C1 segment of cervical spinal cord (tissue), 14 donors: ENCODE data around the gene ABCC1.
"Not testable (repeated sequence)": the region's sequence is repeated elsewhere in the genome, so short reads cannot be mapped to it uniquely, and the experiment has no call there.

Source experiments
- DNase-seq, 14 donors: peaks; one replicate each; lab custom pipeline; 2025; lab: John Stamatoyannopoulos, UW

Gene ABCC1

DNA sequence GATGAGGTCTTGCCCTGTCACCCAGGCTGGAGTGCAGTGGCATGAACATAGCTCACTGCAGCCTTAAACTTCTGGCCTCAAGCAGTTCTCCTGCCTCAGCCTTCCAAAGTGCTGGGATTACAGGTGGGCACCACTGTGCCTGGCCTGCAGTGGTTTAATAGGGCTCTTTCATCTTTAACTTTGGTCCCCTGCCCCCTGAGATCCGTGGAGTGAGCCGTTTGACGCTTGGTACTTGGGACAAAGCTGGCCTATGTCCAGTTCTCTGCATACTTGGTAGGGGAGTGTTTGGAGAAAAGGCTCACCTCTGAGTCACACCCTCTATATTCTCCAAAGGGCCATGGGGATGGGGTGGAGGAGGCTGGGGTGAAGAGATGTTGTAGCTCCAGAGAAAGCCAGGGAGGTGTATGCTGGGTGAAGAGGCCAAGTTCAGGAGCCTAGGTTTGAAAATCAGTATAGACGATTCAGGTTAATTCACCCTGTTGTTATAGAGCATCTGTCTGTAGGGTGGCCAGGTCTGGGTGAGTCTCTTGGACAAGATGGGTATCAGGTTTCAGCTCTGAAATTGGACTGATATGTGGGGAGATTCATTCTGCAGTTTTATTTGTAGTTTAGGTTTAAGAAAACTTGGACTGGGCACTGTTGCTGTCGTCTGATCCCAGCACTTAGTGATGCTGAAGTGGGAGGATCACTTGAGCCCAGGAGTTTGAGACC, 17.6 kb downstream of the ABCC1 start:
- DNase-seq: no peak

DNA sequence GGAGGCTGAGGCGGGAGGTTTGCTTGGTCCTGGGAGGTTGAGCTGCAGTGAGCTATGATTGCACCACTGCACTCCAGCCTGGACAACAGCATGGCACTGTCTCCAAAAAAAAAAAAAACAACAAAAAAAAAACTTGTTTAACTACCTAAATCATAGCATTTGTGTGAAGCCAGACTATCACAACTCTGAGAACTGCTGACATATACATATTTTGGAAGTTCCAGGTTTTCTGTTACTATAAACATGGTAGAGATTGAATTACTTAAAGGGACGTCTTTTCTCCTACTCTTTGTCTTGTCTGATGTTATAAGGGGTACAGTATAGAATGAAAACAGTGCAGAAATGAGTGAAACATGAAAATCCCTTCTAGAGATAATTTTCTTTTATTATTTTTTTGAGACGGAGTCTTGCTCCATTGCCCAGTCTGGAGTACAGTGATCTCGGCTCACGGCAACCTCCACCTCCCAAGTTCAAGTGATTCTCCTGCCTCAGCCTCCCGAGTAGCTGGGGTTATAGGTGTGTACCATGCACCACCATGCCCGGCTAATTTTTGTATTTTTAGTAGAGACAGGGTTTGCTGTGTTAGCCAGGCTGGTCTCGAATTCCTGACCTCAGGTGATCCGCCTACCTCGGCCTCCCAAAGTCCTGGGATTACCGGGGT, 18.4 kb downstream of the ABCC1 start:
- DNase-seq: no peak

DNA sequence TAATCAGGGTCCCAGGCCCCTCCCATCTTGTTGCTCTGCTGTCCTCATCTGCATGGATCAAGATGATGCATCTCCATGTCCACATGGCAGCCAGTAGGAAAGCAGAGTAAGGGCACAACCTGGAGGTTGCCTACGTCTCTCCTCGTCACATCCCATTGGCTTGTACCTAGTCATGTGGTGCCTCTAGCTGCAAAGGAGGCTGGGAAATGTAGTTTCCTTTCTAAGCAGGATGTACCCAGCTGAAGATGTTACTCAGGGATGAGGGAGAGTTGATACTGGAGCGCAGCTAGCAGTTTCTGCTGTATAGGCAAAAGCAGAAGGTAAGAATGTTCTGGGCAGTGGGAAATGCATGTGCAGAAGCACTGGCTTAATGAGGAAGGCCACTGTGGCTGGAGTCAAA, 20.8 kb downstream of the ABCC1 start:
- DNase-seq: no peak

DNA sequence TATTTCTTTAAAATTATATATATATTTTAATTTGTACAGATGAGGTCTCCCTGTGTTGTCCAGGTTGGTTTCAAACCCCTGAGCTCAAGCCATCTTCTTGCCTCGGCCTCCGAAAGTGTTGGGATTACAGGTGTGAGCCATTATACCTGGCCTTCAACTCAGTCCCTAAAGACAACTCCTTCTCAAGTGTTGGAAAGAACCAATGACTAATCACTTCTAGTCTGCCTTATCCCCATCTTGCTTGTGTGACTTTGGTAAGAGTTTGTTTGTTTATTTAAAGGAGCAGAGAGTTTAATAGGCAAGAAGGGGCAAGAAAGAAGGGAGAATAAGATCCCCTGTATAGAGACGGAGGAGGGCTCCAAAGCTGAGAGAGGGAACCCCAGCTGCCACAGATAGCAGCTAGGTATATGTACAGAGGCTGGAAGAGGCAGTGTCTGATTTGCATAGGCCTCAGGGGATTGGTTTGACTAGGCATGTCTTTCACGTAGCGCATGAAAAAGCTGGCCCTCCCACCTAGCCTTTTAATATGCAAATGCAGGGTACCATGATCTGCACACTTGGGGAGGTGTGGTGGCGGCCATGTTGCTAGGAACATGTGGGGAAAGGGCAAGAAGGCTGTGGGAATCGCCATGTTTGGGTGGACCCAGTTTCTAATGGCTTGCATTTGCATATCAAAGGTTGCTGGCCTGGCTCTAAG, 21.5 kb downstream of the ABCC1 start:
- no peak for DNase-seq

DNA sequence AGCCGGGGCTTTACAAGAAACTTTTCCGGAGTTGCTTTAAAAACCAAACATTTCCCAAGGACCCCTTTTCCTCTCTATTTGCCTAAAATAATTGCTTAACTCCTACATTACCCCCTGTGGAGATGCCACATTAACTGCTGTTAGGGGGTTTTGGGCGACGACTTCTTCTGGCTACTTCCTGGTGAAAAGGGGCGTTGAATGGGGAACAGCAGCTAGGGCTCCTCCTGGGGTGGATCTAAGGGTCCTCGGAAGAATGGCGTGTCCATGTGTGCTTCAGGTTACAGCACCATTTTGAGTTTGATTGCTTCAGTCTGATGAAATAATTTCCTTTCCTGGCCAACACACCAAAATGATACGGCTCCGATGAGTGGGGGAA, 22.0 kb downstream of the ABCC1 start:
- DNase-seq: no peak

DNA sequence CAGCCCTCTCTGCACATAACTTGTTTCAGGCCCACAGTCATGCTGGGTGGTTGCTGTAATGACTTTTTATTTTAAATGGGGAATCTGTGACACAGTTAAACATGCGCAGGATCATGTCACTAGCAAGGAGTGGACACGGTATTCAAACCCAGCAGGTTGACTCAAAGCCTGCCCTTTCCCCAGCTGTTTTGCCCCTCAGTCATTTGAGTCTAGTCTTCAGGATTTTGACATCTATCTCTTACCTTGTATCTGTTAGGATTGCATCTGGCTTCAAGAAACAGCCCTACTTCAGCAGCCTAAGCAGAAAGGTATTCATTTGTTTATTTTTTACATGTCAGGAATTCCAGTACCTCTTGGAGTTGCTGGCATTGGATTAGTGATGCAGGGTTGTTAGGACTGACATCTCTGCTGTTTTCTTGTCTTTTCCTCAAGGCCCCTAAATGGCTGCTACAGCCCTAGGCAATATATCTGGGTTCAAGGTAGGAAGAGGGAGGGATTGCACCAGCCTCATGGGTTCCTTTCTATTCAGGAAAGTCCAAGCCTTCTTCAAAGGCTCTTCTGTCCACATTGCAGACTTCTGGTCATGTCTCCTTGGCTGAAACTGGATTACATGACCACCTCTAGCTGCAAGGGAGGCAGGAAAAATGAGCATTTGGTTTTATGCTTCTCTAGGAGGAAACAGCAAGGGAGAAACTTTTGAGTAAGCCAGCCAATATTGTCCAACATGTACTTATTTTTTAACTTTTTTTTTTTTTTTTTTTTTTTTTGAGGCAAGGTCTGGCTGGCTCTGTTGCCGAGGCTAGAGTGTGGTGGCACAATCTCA, 22.8 kb downstream of the ABCC1 start:
- no peak for DNase-seq

DNA sequence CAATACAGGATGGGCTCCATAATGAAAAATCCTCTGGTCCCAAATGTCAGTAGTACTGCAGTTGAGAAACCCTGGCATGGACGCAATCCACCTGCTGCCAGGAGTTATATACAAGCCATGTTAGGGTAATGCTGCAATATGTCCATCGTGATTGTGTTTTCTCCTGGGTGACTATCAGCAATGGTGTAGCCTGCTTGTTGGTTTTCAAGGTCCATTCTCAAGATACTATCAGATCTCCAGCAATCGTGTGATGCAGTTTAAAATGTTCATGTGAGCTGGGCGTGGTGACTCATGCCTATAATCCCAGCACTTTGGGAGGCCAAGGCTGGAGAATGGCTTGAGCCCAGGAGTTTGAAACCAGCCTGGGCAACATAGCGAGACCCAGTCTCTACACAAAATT, 24.0 kb downstream of the ABCC1 start:
- no peak for DNase-seq

DNA sequence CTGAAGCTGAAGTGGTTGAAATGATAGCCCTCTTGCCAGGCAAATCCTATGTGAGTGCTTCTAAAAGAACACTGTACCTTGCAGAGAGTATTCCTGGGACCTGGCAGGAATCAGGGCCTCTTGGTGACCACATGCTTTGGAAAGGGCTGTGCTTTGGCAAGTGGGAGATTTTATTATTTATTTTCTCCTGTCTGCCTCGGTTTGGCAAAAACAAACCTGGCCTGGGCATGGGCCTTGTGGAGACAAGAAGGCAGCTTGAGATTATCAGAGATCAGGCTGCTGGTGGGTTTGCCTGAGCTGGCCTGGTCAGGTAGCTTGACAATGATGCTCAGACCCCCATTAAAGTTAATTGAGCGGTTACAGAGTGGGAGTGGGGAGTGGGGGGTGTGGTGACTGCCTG, 24.6 kb downstream of the ABCC1 start:
- no peak for DNase-seq

DNA sequence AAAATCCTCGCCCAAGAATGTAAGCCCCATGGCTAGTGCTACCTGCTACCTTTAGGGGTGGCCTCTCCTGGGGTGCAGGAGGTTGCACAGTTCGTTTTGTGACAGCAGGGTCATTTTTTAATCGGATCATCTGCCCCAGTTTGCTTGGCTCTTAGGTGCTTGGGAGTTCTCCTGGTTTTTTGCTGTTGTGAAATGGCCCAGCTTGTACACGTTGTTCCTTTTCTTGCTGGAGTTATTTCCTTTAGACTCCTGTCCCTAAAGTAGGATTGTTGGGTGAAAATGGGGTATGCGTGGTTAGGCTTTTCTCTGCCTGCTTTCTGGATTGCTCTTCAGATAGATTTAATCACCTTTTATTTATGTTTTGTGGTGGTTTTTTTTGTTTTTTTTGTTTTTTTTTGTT, 25.8 kb downstream of the ABCC1 start:
- DNase-seq: no peak

DNA sequence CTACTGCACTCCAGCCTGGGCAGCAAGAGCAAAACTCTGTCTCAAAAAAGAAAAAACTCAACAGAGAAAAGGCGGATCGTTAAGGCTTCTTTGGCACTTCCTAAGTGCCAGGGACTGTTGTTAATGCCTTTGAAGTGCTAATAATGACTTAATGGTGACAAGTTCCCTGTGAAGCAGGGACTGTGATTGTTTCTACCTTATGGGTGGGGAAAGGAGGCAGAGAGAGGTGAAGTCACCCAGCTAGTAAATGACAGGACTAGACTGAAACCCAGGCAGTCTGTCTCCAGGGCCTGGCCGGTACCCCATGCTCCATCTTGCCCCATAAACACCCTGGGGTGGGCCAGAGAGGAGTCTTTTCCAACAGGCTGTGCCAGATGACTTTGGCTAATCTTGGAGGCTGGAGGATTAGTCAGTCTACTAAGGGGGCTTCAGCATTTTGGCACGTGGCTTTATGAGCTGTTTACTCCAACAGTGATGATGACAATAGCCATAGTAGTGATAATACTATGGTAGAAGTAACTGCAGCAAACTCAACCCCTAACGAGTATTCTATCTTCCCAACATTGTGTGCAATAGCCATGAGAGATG, 26.9 kb downstream of the ABCC1 start:
- DNase-seq: no peak

DNA sequence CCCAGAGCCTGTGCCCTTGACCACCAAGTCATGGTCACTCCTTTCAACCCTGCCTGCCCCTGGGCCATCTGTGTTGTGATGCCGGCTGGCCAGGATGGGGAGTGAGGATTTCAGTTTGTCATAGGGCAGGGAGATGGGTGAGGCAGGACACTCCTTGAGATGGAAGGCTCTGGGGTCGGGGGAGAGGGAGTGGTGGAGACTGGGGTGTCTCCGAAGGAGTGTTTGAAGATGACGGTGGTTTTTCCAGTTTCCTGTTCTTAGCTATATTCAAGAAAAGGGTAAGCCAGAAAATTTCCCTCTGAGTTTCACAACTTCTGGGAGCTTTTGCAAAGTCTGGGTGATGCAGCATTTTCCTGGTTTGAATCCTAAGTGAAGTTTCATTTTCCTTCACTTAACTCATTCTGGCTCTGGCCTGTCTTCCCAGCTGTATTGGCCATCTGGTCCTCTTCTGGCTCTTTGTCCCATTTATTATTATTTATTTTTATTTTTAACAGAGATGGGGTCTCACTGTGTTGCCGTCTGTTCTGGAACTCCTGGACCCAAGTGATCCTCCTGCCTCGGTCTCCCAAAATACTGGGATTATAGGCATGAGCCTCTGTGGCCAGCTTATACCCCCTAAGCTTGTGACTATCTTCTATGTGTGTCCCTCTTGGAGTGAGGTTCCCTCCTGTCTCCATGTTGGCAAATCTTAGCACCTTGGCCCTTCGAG, 27.7 kb downstream of the ABCC1 start:
- no peak for DNase-seq

DNA sequence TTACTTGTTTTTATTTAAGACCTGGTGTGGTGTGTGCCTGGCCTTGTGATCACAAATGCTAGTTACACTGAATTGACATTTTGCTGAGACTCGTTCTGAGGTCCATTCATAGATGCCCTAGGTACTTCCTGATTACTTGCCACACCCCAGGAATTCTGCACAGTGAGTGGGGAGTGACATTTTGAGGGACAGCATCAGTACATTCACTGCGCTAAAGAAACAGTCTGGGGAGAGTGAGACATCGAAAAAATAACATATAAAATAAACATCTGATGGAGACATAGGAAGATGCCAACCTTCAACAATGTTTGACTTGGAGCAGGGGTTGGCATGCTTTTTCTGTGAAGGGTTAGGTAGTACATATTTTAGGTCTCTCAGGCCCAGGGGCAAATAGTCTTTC, 30.4 kb downstream of the ABCC1 start:
- DNase-seq: no peak

DNA sequence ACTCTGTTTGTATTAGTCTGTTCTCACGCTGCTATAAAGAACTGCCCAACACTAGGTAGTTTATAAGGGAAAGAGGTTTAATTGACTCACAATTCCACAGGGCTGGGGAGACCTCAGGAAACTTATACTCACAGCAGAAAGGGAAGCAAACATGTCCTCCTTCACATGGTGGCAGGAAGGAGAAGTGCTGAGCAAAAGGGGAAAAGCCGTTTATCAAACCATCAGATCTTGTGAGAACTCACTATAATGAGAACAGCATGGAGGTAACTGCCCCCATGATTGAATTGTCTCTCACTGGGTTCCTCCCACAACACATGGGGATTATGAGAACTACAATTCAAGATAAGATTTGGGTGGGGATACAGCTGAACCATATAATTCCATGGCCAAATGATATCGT, 30.9 kb downstream of the ABCC1 start:
- DNase-seq: no peak

DNA sequence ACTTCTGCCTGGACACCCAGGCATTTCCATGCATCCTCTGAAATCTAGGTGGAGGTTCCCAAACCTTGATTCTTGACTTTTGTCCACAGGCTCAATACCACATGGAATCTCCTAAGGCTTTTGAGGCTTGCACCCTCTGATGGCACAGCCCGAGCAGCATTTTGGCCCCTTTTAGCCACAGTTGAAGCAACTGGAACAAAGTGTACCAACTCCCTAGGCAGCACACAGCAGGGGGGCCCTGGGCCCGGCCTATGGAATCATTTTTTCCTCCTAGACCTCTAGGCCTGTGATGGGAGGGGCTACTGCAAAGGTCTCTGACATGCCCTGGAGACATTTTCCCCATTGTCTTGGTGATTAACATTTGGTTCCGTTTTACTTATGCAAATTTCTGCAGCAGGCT, 32.0 kb downstream of the ABCC1 start:
- DNase-seq: no peak

DNA sequence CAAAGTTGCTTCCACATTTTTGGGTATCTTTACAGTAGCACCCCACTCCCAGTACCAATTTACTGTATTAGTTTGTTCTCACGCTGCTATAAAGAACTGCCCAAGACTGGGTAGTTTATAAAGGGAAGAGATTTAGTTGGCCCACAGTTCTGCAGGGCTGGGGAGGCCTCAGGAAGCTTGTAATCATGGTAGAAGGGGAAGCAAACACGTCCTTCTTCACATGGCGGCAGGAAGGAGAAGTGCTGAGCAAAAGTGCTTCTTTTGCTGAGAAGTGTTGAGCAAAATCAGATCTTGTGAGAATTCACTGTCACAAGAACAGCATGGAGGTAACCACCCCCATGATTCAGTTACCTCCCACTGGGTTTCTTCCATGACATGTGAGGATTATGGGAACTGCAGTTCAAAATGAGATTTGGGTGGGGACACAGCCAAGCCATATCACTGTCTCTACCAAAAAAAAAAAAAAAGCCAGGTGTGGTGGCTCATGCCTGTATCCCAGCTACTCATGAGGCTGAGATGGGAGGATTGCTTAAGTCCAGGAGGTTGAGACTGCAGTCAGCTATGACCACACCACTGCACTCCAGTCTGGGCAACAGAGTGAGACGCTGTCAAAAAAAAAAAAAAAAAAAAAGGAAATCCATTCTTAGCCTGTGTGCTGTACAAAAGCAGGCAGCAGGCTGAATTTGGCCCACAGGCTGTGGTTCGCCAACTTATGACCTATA, 32.9 kb downstream of the ABCC1 start:
- DNase-seq: not testable (repeated sequence)

DNA sequence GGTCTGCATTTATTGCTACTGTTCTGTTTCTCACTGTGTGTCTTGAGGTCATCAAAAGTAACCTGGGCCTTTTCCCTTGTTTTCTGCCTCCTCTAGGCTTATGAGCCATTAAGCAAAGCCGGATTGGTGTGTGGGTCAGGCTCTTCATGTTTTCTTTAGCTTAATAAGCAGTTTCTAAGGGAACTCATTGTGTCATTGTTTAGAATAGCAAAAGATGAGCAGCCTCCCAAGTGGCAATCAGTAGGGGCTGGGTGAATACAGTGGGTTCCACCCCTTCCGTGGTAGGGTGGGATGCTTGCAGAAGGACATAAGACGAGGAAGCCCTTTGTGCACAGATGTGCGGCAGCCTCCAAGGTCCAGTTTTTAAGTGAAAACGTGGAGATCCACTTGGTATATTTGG, 34.5 kb downstream of the ABCC1 start:
- DNase-seq: no peak

DNA sequence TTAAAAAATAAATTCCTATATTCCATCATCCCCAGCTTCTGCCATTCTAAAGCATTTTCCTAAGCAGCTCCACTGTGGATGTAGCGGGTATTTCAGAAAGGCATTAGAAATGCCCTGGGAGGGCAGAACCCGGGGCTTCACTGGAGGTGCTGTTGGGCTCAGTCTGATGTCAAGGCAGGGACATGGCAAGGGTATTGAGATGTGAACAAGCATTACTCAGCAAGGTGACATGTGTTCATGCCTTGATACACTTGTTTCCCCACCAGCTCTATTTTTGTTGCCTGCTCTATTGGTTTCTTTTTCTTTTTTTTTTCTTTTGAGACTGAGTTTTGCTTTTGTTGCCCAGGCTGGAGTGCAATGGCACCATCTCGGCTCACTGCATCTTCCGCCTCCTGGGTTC, 35.7 kb downstream of the ABCC1 start:
- DNase-seq: no peak

DNA sequence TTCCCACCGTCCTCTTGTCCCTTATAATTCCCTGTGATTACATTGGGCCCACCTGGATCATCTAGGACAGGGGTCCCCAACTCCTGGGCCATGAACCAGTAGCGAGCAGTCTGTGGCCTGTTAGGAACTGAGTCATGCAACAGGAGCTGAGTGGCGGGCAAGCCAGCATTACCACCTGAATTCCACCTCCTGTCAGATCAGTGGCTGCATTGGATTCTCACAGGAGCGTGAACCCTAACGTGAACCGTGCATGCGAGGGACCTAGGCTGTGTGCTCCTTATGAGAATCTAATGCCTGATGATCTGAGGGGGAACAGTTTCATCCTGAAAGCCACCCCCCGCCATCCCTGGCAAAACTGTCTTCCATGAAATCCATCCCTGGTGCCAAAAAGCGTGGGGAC, 36.8 kb downstream of the ABCC1 start:
- no peak for DNase-seq

DNA sequence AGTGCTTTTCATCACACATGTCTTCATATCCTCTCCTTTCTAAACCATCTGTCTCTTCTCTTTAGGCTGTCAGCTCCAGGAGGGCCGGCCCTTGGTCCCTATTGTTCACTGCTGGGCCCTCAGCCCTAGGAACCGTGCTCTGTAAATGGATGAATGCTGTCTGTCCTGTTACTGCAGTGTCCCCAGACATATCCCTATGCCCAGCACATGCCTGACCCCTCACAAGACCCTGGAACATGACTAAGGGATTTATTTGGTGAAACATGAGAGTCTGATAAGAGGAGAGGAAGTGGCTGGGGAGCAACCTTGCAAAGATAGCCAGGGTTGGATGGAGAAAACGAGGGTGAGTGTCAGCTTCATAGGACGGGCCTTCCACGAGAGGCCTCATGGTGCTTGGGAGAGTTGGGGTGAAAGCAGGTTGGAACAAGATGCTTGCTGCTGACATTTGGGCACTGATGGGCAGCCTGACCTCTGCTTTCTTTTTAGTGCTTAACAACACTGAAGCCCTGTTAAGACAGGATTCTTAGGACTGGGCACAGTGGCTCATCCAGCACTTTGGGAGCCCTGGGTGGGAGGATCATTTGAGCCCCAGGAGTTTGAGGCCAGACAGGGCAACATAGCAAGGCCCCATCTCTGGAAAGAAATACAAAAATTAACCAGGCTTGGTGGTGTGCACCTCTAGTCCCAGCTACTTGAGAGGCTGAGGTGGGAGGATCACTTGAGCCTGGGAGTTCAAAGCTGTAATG, 39.0 kb downstream of the ABCC1 start:
- no peak for DNase-seq

DNA sequence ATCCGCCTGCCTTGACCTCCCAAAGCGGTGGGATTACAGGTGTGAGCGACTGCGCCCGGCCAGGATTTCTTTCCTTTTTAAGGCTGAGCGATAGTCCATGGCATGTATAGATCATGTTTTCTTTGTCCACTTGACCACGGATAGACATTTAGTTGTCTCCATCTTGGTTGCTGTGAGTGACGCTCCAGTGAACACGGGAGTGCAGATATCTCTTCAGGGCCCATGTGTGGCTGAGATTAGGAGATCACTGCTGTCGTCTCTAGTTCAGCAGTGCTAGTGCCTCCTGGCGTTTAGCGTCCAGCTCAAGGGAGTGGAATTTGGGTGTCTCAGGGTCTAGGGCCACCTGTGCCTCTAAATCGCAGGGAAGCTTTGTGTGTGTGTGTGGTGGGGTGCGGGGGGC, 41.5 kb downstream of the ABCC1 start:
- no peak for DNase-seq
